Neural cell (in vitro differentiated cells): Measurements from ENCODE around the gene SF3B4. TPM values are rescaled to one million over a fixed set of nuclear protein-coding genes. Genes with fewer than 3 reads are reported as not detected.

ENCODE experiments used
- H2AFZ ChIP-seq: fragments of 200-600, 300-800 bp; sonication (generic), shearing (Covaris generic); 2 replicates; pipeline ENCODE4 v1.6.0; 2014; ENCODE audit warnings: low read depth, mild to moderate bottlenecking, antibody characterized with exemption, low read length, moderate library complexity
- H3F3A ChIP-seq: fragments of 200-600 bp; shearing (Covaris generic); 2 replicates; pipeline ENCODE4 v1.6.1; 2016; ENCODE audit warnings: mild to moderate bottlenecking, moderate library complexity, mixed read lengths, antibody characterized with exemption, low read length; ENCODE audit not compliant: insufficient read depth, poor library complexity, severe bottlenecking
- H3K27ac ChIP-seq: fragments of 200-600, 300-800 bp; sonication (generic), shearing (Covaris generic); 2 replicates; pipeline ENCODE4 v1.5.1; 2014; ENCODE audit warnings: mild to moderate bottlenecking, low read length, moderate library complexity
- H3K27me3 ChIP-seq: fragments of 300-800, 200-600 bp; sonication (generic), shearing (Covaris generic); 2 replicates; pipeline ENCODE4 v1.6.0; 2014; ENCODE audit warnings: mild to moderate bottlenecking, low read depth, low read length, moderate library complexity; ENCODE audit not compliant: insufficient read depth
- H3K36me3 ChIP-seq: fragments of 300-800, 200-600 bp; sonication (generic), shearing (Covaris generic); 2 replicates; pipeline ENCODE4 v1.5.1; 2014; ENCODE audit warnings: mild to moderate bottlenecking, antibody characterized with exemption, low read length, moderate library complexity; ENCODE audit not compliant: insufficient read depth
- H3K4me2 ChIP-seq: fragments of 300-800, 200-600 bp; sonication (generic), shearing (Covaris generic); 2 replicates; pipeline ENCODE4 v1.6.0; 2014; ENCODE audit warnings: mild to moderate bottlenecking, low read length
- H3K4me3 ChIP-seq: fragments of 300-800, 200-600 bp; sonication (generic), shearing (Covaris generic); 2 replicates; pipeline ENCODE4 v1.5.1; 2014; ENCODE audit warnings: mild to moderate bottlenecking, low read length, moderate library complexity
- H3K79me2 ChIP-seq: fragments of 200-600 bp; shearing (Covaris generic); replicated peaks from 2 replicates; pipeline ENCODE4 v1.6.0; 2014; ENCODE audit warnings: mild to moderate bottlenecking, low read length, moderate library complexity; ENCODE audit not compliant: insufficient read depth
- H3K9ac ChIP-seq: fragments of 300-800, 200-600 bp; sonication (generic), shearing (Covaris generic); 2 replicates; pipeline ENCODE4 v1.6.1; 2016; ENCODE audit warnings: mild to moderate bottlenecking, low read length, mixed read lengths
- H3K9me2 ChIP-seq: fragments of 200-600 bp; shearing (Covaris generic); 2 replicates; pipeline ENCODE4 v1.6.1; 2016; ENCODE audit warnings: mild to moderate bottlenecking, low read length, mixed read lengths; ENCODE audit not compliant: insufficient read depth
- H3K9me3 ChIP-seq: fragments of 200-600, 300-800 bp; sonication (generic), shearing (Covaris generic); 2 replicates; pipeline ENCODE4 v1.6.1; 2016; ENCODE audit warnings: mild to moderate bottlenecking, mixed run types, low read length, moderate library complexity, mixed read lengths
- H4K20me1 ChIP-seq: fragments of 200-600 bp; shearing (Covaris generic); 2 replicates; pipeline ENCODE4 v1.6.1; 2016; ENCODE audit warnings: mild to moderate bottlenecking, mixed run types; ENCODE audit not compliant: insufficient read depth
- CTCF ChIP-seq: fragments of 450-650 bp; IDR thresholded peaks from 2 replicates; pipeline ENCODE4 v1.5.1; 2014; ENCODE audit warnings: antibody characterized with exemption, mild to moderate bottlenecking, moderate library complexity; ENCODE audit not compliant: poor library complexity, severe bottlenecking
- EP300 ChIP-seq: fragments of 450-650 bp; conservative IDR thresholded peaks from 2 replicates; pipeline ENCODE4 v1.6.1; 2014; ENCODE audit warnings: antibody characterized with exemption, mild to moderate bottlenecking, moderate library complexity; ENCODE audit not compliant: poor library complexity, severe bottlenecking
- EZH2 ChIP-seq: fragments of 200-600, 300-800 bp; shearing (Covaris generic), sonication (generic); IDR thresholded peaks from 2 replicates; pipeline ENCODE4 v1.6.1; 2014; ENCODE audit warnings: antibody characterized with exemption, low read length, borderline replicate concordance, mild to moderate bottlenecking; ENCODE audit not compliant: insufficient read depth, poor library complexity, severe bottlenecking
- MXI1 ChIP-seq: fragments of 450-650 bp; conservative IDR thresholded peaks from 2 replicates; pipeline ENCODE4 v1.6.1; 2014; ENCODE audit warnings: antibody characterized with exemption, mild to moderate bottlenecking; ENCODE audit not compliant: poor library complexity, severe bottlenecking
- POLR2AphosphoS5 ChIP-seq: IDR thresholded peaks from 2 replicates; pipeline ENCODE4 v1.6.1; 2012
- RAD21 ChIP-seq: fragments of 450-650 bp; conservative IDR thresholded peaks from 2 replicates; pipeline ENCODE4 v1.6.1; 2014; ENCODE audit warnings: antibody characterized with exemption, mild to moderate bottlenecking, moderate library complexity
- REST ChIP-seq: IDR thresholded peaks from 2 replicates; pipeline ENCODE4 v1.6.1; 2012; ENCODE audit warnings: borderline replicate concordance
- SMC3 ChIP-seq: fragments of 450-650 bp; conservative IDR thresholded peaks from 2 replicates; pipeline ENCODE4 v1.6.1; 2014; ENCODE audit warnings: antibody characterized with exemption, mild to moderate bottlenecking, moderate library complexity; ENCODE audit not compliant: poor library complexity
- polyA plus RNA-seq: library from polyadenylated mRNA; depleted of rRNA; stranded (reverse); fragments of >200 nt; gene quantifications from 2 replicates; pipeline ENCODE4 v1.2.3, GENCODE V29; 2014

The SF3B4 gene
- polyA plus RNA-seq, 1 donor from 2014 or later, result 14.1 TPM

GRCh38 chr1:149916898-149917252, 10.7 kb downstream of the SF3B4 start:
- no peak overlapping the region for H2AFZ ChIP-seq
- H3K36me3 ChIP-seq, result no peaks in the 10 kb centered on the region
- peak overlapping the region; percentile 94 for H3K4me3 ChIP-seq
- H3F3A ChIP-seq, result no peaks in the 10 kb centered on the region
- H3K9me2 ChIP-seq, result no peaks in the 10 kb centered on the region
- H3K27me3 ChIP-seq, result no peaks in the 10 kb centered on the region
- no peaks in the 10 kb centered on the region for H4K20me1 ChIP-seq
- H3K9me3 ChIP-seq, result no peaks in the 10 kb centered on the region
- peak overlapping the region; percentile 83 for H3K27ac ChIP-seq
- peak overlapping the region; percentile 98 for H3K9ac ChIP-seq
- TF ChIP-seq SMC3 (no peak), MXI1 (peak; percentile 3), EP300 (no peak)
- peaks cover 42% of the 10 kb centered on the region for H3K79me2 ChIP-seq
- H3K4me2 ChIP-seq, result peak overlapping the region; percentile 87

- Histone ChIP-seq H4K20me1 (no peaks in the 10 kb centered on the region), H3K79me2 (peaks cover 42% of the 10 kb centered on the region), H3K9me2 (no peaks in the 10 kb centered on the region), H3K9me3 (no peaks in the 10 kb centered on the region), H3K27ac (peak overlapping the region; percentile 83), H3K27me3 (no peaks in the 10 kb centered on the region), H3K9ac (peak overlapping the region; percentile 98), H3K4me3 (peak overlapping the region; percentile 94), H3K36me3 (no peaks in the 10 kb centered on the region), H3K4me2 (peak overlapping the region; percentile 87), H2AFZ (no peak overlapping the region), H3F3A (no peaks in the 10 kb centered on the region)
- TF ChIP-seq SMC3 (no peak), EZH2 (no peak), RAD21 (no peak), CTCF (no peak)
These were observed 11.3 kb downstream of the SF3B4 start for GRCh38 chr1:149916193-149916897.

GRCh38 chr1:149915429-149916192, 12.0 kb downstream of the SF3B4 start:
- peak overlapping the region; percentile 87 for H3K4me2 ChIP-seq
- no peaks in the 10 kb centered on the region for H3K9me3 ChIP-seq
- no peak overlapping the region for H2AFZ ChIP-seq
- peak overlapping the region; percentile 98 for H3K9ac ChIP-seq
- no peaks in the 10 kb centered on the region for H4K20me1 ChIP-seq
- no peaks in the 10 kb centered on the region for H3K27me3 ChIP-seq
- peak overlapping the region; percentile 83 for H3K27ac ChIP-seq
- H3K79me2 ChIP-seq, result peaks cover 42% of the 10 kb centered on the region
- no peaks in the 10 kb centered on the region for H3K36me3 ChIP-seq
- H3K9me2 ChIP-seq, result no peaks in the 10 kb centered on the region
- no peaks in the 10 kb centered on the region for H3F3A ChIP-seq
- no peak for TF ChIP-seq POLR2AphosphoS5
- TF ChIP-seq EZH2, result no peak
- no peak for TF ChIP-seq EP300
- TF ChIP-seq REST, result no peak
- H3K4me3 ChIP-seq, result peak overlapping the region; percentile 94
